Naive B cell (primary cell): ENCODE data around the gene OR52E6. TPM values are rescaled to one million over a fixed set of nuclear protein-coding genes. Genes with fewer than 3 reads are reported as not detected.

Experiments
- polyA plus RNA-seq, 6 donors: library from polyadenylated mRNA; unstranded; fragments of 300-500 nt; fragmentation: Illumina TruSeq; gene quantifications; one replicate each; pipeline ENCODE4 v1.2.3, GENCODE V29; 2021; ENCODE audit warnings: low read depth in 6 of 6

The OR52E6 gene
- polyA plus RNA-seq, 6 donors from 2014 or later: not detected

Other genes starting within 250 kb of the OR52E6 start
- gene TRIM6, start 245.3 kb downstream of the OR52E6 start, polyA plus RNA-seq: under 1 TPM in 1 of 6 donors, not detected in 5; 0.22 TPM
- 10 to 100 TPM; 25.3 to 58.5 (median 30.8) TPM for gene TRIM34, start 216.9 kb downstream of the OR52E6 start, polyA plus RNA-seq
- gene TRIM5, start 156.8 kb downstream of the OR52E6 start, polyA plus RNA-seq: 10 to 100 TPM in 1 of 6 donors, 1 to 10 TPM in 5; 5.0 to 10.2 (median 7.9) TPM
- gene TRIM22, start 152.1 kb downstream of the OR52E6 start, polyA plus RNA-seq: 100 to 1,000 TPM; 178 to 300 (median 241) TPM
- under 1 TPM in 5 of 6 donors, not detected in 1; 0.16 to 0.32 (median 0.18) TPM for gene OR56B1, start 105.4 kb downstream of the OR52E6 start, polyA plus RNA-seq
- 1 to 10 TPM in 2 of 6 donors, under 1 TPM in 2, not detected in 2; 0.49 to 1.1 (median 0.87) TPM for gene OR52N4, start 87.7 kb downstream of the OR52E6 start, polyA plus RNA-seq
- under 1 TPM in 1 of 6 donors, not detected in 5; 0.20 TPM for gene OR52N5, start 58.5 kb downstream of the OR52E6 start, polyA plus RNA-seq
- gene OR52N1, start 50.6 kb downstream of the OR52E6 start, polyA plus RNA-seq: not detected
- not detected for gene OR52N2, start 33.0 kb downstream of the OR52E6 start, polyA plus RNA-seq
- gene OR52E8, start 15.8 kb upstream of the OR52E6 start, polyA plus RNA-seq: not detected
- not detected for gene OR52E4, start 38.7 kb upstream of the OR52E6 start, polyA plus RNA-seq
- not detected for gene OR52E5, start 51.3 kb upstream of the OR52E6 start, polyA plus RNA-seq
- not detected for gene OR56A3, start 100.4 kb upstream of the OR52E6 start, polyA plus RNA-seq
- not detected for gene OR56A5, start 126.6 kb upstream of the OR52E6 start, polyA plus RNA-seq
- not detected for gene OR52L1, start 145.1 kb upstream of the OR52E6 start, polyA plus RNA-seq
- not detected for gene OR56A4, start 165.0 kb upstream of the OR52E6 start, polyA plus RNA-seq
- not detected for gene OR56A1, start 188.9 kb upstream of the OR52E6 start, polyA plus RNA-seq